MCF 10A (cell line): ENCODE measurements around the gene TMEM253. TPM values are rescaled to one million over a fixed set of nuclear protein-coding genes. Genes with fewer than 3 reads are reported as not detected.

ENCODE experiments used
- BruUV-seq: library from RNA; stranded (reverse); fragments of 400-500 nt; replicated peaks from 2 replicates; lab custom pipeline; 2021; lab: Mats Ljungman, UMichigan
- CTCF ChIA-PET: fragments of 300-600 bp; sonication (Branson Sonifier 250); formaldehyde crosslinking; extraction: SDS; loops from one replicate; lab custom pipeline; 2021; ENCODE audit warnings: antibody characterized with exemption, inconsistent platforms; lab: Yijun Ruan, JAX
- POLR2A ChIA-PET: fragments of 300-600, 350-650 bp; sonication (Branson Sonifier 250); formaldehyde crosslinking; extraction: SDS; loops from one replicate; lab custom pipeline; 2020; ENCODE audit warnings: antibody characterized with exemption, inconsistent platforms; lab: Yijun Ruan, JAX
- DNase-seq: peaks from one replicate; pipeline ENCODE4 v3.0.0-alpha.2; 2018; ENCODE audit not compliant: unreplicated experiment
- H3K27ac Mint-ChIP-seq: one replicate; pipeline ENCODE4 v1.8.0; 2022; ENCODE audit warnings: mild to moderate bottlenecking, low read depth, mixed read lengths; ENCODE audit not compliant: unreplicated experiment
- H3K27me3 Mint-ChIP-seq: one replicate; pipeline ENCODE4 v1.8.0; 2022; ENCODE audit warnings: mixed read lengths; ENCODE audit not compliant: insufficient read depth, unreplicated experiment
- H3K36me3 Mint-ChIP-seq: one replicate; pipeline ENCODE4 v1.8.0; 2022; ENCODE audit warnings: mild to moderate bottlenecking, moderate library complexity, mixed read lengths; ENCODE audit not compliant: insufficient read depth, unreplicated experiment
- H3K4me1 Mint-ChIP-seq: one replicate; pipeline ENCODE4 v1.8.0; 2022; ENCODE audit warnings: mixed read lengths; ENCODE audit not compliant: insufficient read depth, unreplicated experiment
- H3K4me3 Mint-ChIP-seq: one replicate; pipeline ENCODE4 v1.8.0; 2022; ENCODE audit warnings: mild to moderate bottlenecking, moderate library complexity, mixed read lengths; ENCODE audit not compliant: unreplicated experiment
- H3K9me3 Mint-ChIP-seq: one replicate; pipeline ENCODE4 v1.8.0; 2022; ENCODE audit warnings: mixed read lengths; ENCODE audit not compliant: unreplicated experiment
- intact Hi-C: fragments of 100-400 bp; cut with micrococcal nuclease; formaldehyde crosslinking; loops from 2 replicates; pipeline ENCODE4 v1.14.1; 2022
- total RNA-seq: library from RNA; stranded (reverse); gene quantifications from 2 replicates; pipeline ENCODE4 v1.2.3, GENCODE V29; 2022
- TF ChIP-seq, protein P1 (sequence below): fragments of 200-600 bp; IDR thresholded peaks from one replicate; pipeline ENCODE4 v1.8.0; 2022; ENCODE audit warnings: antibody characterized with exemption, mild to moderate bottlenecking; ENCODE audit not compliant: unreplicated experiment

TMEM253 gene
- total RNA-seq, 1 experiment from 2014 or later = 1.6 TPM

GRCh38 chr14:21133901-21134300 lies 33.0 kb downstream of the TMEM253 start:
- TF ChIP-seq, protein P1, sequence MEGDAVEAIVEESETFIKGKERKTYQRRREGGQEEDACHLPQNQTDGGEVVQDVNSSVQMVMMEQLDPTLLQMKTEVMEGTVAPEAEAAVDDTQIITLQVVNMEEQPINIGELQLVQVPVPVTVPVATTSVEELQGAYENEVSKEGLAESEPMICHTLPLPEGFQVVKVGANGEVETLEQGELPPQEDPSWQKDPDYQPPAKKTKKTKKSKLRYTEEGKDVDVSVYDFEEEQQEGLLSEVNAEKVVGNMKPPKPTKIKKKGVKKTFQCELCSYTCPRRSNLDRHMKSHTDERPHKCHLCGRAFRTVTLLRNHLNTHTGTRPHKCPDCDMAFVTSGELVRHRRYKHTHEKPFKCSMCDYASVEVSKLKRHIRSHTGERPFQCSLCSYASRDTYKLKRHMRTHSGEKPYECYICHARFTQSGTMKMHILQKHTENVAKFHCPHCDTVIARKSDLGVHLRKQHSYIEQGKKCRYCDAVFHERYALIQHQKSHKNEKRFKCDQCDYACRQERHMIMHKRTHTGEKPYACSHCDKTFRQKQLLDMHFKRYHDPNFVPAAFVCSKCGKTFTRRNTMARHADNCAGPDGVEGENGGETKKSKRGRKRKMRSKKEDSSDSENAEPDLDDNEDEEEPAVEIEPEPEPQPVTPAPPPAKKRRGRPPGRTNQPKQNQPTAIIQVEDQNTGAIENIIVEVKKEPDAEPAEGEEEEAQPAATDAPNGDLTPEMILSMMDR = no peak

GRCh38 chr14:21136024-21136423 lies 35.2 kb downstream of the TMEM253 start:
- TF ChIP-seq, protein P1 = peak; percentile 74
- Mint-ChIP-seq H3K27ac (no peak overlapping the region), H3K4me3 (no peak overlapping the region), H3K9me3 (peaks cover 14% of the 10 kb centered on the region), H3K27me3 (no peaks in the 10 kb centered on the region), H3K36me3 (no peaks in the 10 kb centered on the region), H3K4me1 (no peaks in the 10 kb centered on the region)
- DNase-seq = peak; percentile 16
- intact Hi-C loops = loop anchor here (10.0 kb wide), 1 partner anchor 71 kb away; no protein-coding TSS in a partner anchor
- BruUV-seq = no TSS peak
- POLR2A ChIA-PET = no interaction called here
- CTCF ChIA-PET = interaction anchor here (0.6 to 3.8 kb wide), 18 partner anchors 10 to 832 kb away, joined by 3 to 25 read pairs (median 4); partner anchors contain the start of genes SLC39A2 and TMEM253

More at GRCh38 chr14:21133901-21134300, 33.0 kb downstream of the TMEM253 start:
- CTCF ChIA-PET = interaction anchor here (0.7 to 3.8 kb wide), 4 partner anchors 8 to 101 kb away, joined by 3 to 25 read pairs (median 6); no protein-coding TSS in a partner anchor
- POLR2A ChIA-PET = no interaction called here
- no peaks in the 10 kb centered on the region for H3K36me3 Mint-ChIP-seq
- no peak overlapping the region for H3K27ac Mint-ChIP-seq
- no peak overlapping the region for H3K4me3 Mint-ChIP-seq
- DNase-seq = no peak
- H3K9me3 Mint-ChIP-seq = peaks cover 22% of the 10 kb centered on the region
- H3K4me1 Mint-ChIP-seq = no peaks in the 10 kb centered on the region
- H3K27me3 Mint-ChIP-seq = no peaks in the 10 kb centered on the region
- intact Hi-C loops = loop anchor here (10.0 kb wide), 1 partner anchor 69 kb away; no protein-coding TSS in a partner anchor
- no TSS peak for BruUV-seq

DNA sequence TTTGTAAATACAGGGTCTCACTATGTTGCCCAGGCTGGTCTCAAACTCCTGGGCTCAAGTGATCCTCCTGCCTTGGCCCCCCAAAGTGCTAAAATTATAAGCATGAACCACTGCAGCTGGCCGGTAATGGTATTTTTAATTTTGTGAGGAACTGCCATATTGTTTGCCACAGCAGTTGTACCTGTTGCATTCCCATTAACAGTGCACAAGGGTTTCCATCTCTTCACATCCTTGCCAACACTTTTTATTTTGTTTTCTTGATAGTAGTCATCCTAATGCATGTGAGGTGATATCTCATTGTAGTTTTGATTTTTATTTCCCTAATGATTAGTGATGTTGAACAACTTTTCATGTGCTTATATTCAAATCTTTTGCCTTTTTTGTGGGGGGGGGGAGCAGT lies 41.5 kb downstream of the TMEM253 start:
- intact Hi-C loops = no loop called here
- peaks cover 16% of the 10 kb centered on the region for H3K9me3 Mint-ChIP-seq
- TF ChIP-seq, protein P1 = no peak
- H3K36me3 Mint-ChIP-seq = no peaks in the 10 kb centered on the region
- no peak overlapping the region for H3K4me3 Mint-ChIP-seq
- ChIA-PET CTCF (interaction anchor here (0.7 to 1.0 kb wide), 4 partner anchors 23 to 409 kb away, joined by 3 to 4 read pairs (median 4); no protein-coding TSS in a partner anchor), POLR2A (interaction anchor here (0.7 kb wide), 1 partner anchor 109 kb away, joined by 4 read pairs; no protein-coding TSS in a partner anchor)
- BruUV-seq = no TSS peak
- no peak for DNase-seq
- no peak overlapping the region for H3K27ac Mint-ChIP-seq
- H3K27me3 Mint-ChIP-seq = no peaks in the 10 kb centered on the region
- H3K4me1 Mint-ChIP-seq = no peaks in the 10 kb centered on the region

DNA sequence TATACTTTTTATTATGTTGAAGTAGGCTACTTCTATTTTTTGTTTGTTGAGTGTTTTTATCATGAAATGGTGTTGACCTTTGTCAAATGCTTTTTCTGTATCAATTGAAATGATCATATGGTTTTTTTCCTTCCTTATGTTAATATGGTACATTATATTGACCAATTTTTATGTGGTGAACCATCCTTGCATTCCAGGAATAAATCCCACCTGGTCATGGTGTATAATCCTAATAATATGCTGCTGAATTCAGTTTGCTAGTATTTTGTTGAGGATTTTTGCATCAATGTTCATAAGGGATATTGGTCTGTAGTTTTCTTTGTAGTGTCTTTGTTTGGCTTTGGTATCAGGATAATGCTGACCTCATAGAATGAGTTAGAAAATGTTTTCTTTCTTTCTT lies 44.6 kb downstream of the TMEM253 start:
- ChIA-PET CTCF (interaction anchor here (1.6 kb wide), 1 partner anchor 131 kb away, joined by 8 read pairs; no protein-coding TSS in a partner anchor), POLR2A (no interaction called here)
- no peak overlapping the region for H3K27ac Mint-ChIP-seq
- TF ChIP-seq, protein P1 = no peak
- no peak for DNase-seq
- H3K27me3 Mint-ChIP-seq = peaks cover 5% of the 10 kb centered on the region
- H3K4me1 Mint-ChIP-seq = no peaks in the 10 kb centered on the region
- H3K36me3 Mint-ChIP-seq = no peaks in the 10 kb centered on the region
- intact Hi-C loops = no loop called here
- no TSS peak for BruUV-seq
- no peak overlapping the region for H3K4me3 Mint-ChIP-seq
- H3K9me3 Mint-ChIP-seq = peaks cover 16% of the 10 kb centered on the region
